Lower leg skin (tissue), 4 donors: ENCODE measurements around the gene WAC. TPM values are rescaled to one million over a fixed set of nuclear protein-coding genes. Genes with fewer than 3 reads are reported as not detected.

Experiments used
- DNase-seq, 2 donors: peaks; one replicate each; pipeline ENCODE4 v3.0.0-alpha.2; 2019; ENCODE audit warnings: low spot score in 2 of 2
- H3K4me3 ChIP-seq: fragments of 200-600 bp; sonication (generic); 2 replicates; pipeline ENCODE4 v1.5.1; 2017; ENCODE audit warnings: mild to moderate bottlenecking, low read depth; ENCODE audit not compliant: poor library complexity, severe bottlenecking
- POLR2A ChIP-seq, 2 donors: fragments of 450-650 bp; IDR thresholded peaks; one replicate each; pipeline ENCODE4 v1.6.1; 2016 to 2017; ENCODE audit warnings: antibody characterized with exemption in 2 of 2, mild to moderate bottlenecking in 1 of 2, moderate library complexity in 1 of 2
- WGBS, 2 donors: methylation state at CpG; one replicate each; pipeline ENCODE4 v1.1.5; 2018; 5-methylcytosine and 5-hydroxymethylcytosine counted together
- intact Hi-C: fragments of 100-400 bp; cut with DNase I; formaldehyde crosslinking; loops from one replicate; pipeline ENCODE4 v1.15.0; 2023; ENCODE audit warnings: low total_unique reads
- total RNA-seq, 4 donors: library from RNA; depleted of rRNA; stranded (reverse); fragments of >200 nt; gene quantifications; one replicate each; pipeline ENCODE4 v1.1.0, GENCODE V29; 2016
- TF ChIP-seq, protein P1 (sequence below), 3 donors: fragments of 450-650 bp; IDR thresholded peaks; one replicate each; pipeline ENCODE4 v1.5.1; 2016; ENCODE audit warnings: antibody characterized with exemption in 3 of 3, mild to moderate bottlenecking in 3 of 3, moderate library complexity in 2 of 3

The WAC gene
- total RNA-seq, 4 donors from 2014 or later, result 86.2 to 139 (median 92.9) TPM

GRCh38 chr10:28587270-28587969, 54.5 kb downstream of the WAC start:
- TF ChIP-seq, protein P1, sequence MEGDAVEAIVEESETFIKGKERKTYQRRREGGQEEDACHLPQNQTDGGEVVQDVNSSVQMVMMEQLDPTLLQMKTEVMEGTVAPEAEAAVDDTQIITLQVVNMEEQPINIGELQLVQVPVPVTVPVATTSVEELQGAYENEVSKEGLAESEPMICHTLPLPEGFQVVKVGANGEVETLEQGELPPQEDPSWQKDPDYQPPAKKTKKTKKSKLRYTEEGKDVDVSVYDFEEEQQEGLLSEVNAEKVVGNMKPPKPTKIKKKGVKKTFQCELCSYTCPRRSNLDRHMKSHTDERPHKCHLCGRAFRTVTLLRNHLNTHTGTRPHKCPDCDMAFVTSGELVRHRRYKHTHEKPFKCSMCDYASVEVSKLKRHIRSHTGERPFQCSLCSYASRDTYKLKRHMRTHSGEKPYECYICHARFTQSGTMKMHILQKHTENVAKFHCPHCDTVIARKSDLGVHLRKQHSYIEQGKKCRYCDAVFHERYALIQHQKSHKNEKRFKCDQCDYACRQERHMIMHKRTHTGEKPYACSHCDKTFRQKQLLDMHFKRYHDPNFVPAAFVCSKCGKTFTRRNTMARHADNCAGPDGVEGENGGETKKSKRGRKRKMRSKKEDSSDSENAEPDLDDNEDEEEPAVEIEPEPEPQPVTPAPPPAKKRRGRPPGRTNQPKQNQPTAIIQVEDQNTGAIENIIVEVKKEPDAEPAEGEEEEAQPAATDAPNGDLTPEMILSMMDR (IDR thresholded peaks at IDR 0.05), result no peak
- TF ChIP-seq POLR2A (IDR thresholded peaks at IDR 0.05), result no peak
- 27 to 37% methylated on average over 5 of the region's 5 CpGs for WGBS, 2 donors
- H3K4me3 ChIP-seq, result no peak overlapping the region
- intact Hi-C loops, result no loop called here
- DNase-seq, result no peak

DNA sequence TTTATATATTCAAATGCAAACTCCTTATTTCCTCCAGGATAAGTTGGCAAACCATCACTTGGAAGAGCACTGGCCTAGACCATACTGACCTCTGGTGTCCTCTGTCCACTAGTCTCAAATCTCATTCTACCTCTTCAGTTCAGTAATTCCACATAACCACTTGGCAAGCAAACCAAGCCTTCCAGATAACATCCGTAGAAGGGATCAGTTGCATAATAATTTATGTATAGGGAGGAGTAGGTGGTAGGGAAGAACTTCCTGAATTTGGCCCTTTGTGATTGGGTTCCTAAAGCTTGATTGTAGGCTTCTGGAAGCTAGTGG, 55.0 kb downstream of the WAC start:
- intact Hi-C loops, result no loop called here

DNA sequence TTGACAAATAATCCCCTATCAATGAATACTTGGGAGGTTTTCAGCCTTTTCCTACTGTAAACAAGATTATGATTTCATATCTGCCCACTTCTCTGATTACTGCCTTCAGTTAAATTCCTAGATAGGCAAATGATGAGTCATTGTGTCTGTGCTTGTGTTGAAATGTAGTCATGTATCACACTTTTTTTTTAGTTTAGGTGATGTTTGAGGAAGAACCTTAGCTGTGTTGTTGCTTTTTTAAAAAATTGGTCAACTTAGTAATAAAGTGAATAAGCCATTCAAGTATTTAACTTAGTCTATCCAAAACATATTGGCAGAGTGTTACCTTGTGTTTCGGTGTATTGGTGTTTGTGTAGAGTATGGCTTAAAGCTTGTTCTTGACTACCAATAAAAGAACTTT, 60.0 kb downstream of the WAC start:
- no peak for DNase-seq
- TF ChIP-seq, protein P1 (IDR thresholded peaks at IDR 0.05), result no peak
- TF ChIP-seq POLR2A (IDR thresholded peaks at IDR 0.05), result no peak
- H3K4me3 ChIP-seq, result no peak overlapping the region
- 96 to 98% methylated on average over 1 of the region's 1 CpG for WGBS, 2 donors
- intact Hi-C loops, result no loop called here

More for the DNA sequence above, 55.0 kb downstream of the WAC start:
- no peak for DNase-seq
- H3K4me3 ChIP-seq, result no peak overlapping the region
- TF ChIP-seq, protein P1 (IDR thresholded peaks at IDR 0.05), result no peak
- WGBS, 2 donors, result 0 to 6% methylated on average over 1 of the region's 1 CpG

GRCh38 chr10:28593811-28594210, 60.9 kb downstream of the WAC start:
- intact Hi-C loops, result no loop called here
- 66 to 88% methylated on average over 2 of the region's 2 CpGs for WGBS, 2 donors
- no peak overlapping the region for H3K4me3 ChIP-seq
- TF ChIP-seq POLR2A (IDR thresholded peaks at IDR 0.05), result no peak
- TF ChIP-seq, protein P1 (IDR thresholded peaks at IDR 0.05), result no peak
- DNase-seq, result no peak

DNA sequence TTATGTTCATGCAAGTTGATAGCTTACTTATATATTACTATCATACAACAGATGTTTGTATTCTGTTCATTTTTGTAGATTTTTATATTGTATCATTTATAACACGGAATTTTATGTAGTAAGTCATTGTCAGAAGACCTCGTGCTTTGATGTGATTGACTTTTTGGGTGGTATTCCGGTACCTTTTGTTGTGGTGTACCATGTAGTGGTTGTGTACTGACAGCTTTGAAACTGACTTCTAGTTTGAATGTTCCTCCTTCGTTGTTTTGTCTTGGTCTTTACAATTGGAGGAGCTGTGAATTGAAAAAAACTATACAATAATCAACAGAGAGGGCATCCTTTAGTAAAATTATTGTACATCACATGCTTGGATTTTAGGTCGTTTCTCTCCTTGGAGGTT, 61.5 kb downstream of the WAC start:
- no peak for DNase-seq
- intact Hi-C loops, result no loop called here
- no peak overlapping the region for H3K4me3 ChIP-seq
- TF ChIP-seq, protein P1 (IDR thresholded peaks at IDR 0.05), result no peak
- no peak for TF ChIP-seq POLR2A (IDR thresholded peaks at IDR 0.05)
- 86 to 88% methylated on average over 5 of the region's 5 CpGs for WGBS, 2 donors

DNA sequence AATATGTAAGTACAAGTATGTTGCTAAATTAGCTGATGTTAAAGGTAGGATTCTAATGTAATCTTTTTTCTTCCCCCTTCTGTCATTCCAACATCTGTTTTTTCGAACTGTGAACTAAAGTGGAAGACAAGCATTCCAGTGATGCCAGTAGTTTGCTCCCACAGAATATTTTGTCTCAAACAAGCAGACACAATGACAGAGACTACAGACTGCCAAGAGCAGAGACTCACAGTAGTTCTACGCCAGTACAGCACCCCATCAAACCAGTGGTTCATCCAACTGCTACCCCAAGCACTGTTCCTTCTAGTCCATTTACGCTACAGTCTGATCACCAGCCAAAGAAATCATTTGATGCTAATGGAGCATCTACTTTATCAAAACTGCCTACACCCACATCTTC, 62.7 kb downstream of the WAC start:
- intact Hi-C loops, result no loop called here
- TF ChIP-seq POLR2A (IDR thresholded peaks at IDR 0.05), result no peak
- TF ChIP-seq, protein P1 (IDR thresholded peaks at IDR 0.05), result no peak
- no peak overlapping the region for H3K4me3 ChIP-seq
- no peak for DNase-seq
- WGBS, 2 donors, result 79 to 85% methylated on average over 3 of the region's 3 CpGs
